ENCODE data around the gene PIKFYVE. TPM values are rescaled to one million over a fixed set of nuclear protein-coding genes. Genes with fewer than 3 reads are reported as not detected.

The PIKFYVE gene
- total and polyA plus RNA-seq, 2 donors (not counting 1 experiment from before 2014, with no cell fraction given): 20.3 to 80.9 TPM

DNA sequence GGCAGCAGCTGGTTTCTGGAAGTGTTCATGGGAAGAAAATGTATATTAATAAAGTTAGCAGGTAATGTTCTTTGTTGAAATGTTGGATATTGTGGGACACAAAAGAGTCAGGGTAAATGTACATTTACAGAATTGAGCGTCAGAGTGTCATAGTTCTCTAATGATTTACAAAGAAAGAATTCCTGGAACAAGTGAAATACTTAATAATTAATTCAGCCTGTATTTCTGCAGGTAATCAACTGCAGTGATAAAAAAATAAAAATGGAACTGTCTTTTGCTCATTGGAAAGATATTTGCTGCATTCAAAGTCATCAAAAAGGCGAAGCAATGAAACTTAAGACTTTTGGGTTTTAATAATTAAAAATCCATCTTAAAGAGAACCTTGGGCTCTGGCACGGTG lies 113.1 kb downstream of the PIKFYVE start:
- no peak for TF ChIP-seq EZH2 (IDR thresholded peaks at IDR 0.05; ENCODE audit: borderline replicate concordance, insufficient read depth, low read depth, low read length, poor library complexity, severe bottlenecking)
- TF ChIP-seq, protein P1, sequence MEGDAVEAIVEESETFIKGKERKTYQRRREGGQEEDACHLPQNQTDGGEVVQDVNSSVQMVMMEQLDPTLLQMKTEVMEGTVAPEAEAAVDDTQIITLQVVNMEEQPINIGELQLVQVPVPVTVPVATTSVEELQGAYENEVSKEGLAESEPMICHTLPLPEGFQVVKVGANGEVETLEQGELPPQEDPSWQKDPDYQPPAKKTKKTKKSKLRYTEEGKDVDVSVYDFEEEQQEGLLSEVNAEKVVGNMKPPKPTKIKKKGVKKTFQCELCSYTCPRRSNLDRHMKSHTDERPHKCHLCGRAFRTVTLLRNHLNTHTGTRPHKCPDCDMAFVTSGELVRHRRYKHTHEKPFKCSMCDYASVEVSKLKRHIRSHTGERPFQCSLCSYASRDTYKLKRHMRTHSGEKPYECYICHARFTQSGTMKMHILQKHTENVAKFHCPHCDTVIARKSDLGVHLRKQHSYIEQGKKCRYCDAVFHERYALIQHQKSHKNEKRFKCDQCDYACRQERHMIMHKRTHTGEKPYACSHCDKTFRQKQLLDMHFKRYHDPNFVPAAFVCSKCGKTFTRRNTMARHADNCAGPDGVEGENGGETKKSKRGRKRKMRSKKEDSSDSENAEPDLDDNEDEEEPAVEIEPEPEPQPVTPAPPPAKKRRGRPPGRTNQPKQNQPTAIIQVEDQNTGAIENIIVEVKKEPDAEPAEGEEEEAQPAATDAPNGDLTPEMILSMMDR (IDR thresholded peaks at IDR 0.05): no peak
- CTCF ChIA-PET: interaction anchor here (0.6 kb wide), 1 partner anchor 1829 kb away, joined by 3 read pairs; no protein-coding TSS in a partner anchor

DNA sequence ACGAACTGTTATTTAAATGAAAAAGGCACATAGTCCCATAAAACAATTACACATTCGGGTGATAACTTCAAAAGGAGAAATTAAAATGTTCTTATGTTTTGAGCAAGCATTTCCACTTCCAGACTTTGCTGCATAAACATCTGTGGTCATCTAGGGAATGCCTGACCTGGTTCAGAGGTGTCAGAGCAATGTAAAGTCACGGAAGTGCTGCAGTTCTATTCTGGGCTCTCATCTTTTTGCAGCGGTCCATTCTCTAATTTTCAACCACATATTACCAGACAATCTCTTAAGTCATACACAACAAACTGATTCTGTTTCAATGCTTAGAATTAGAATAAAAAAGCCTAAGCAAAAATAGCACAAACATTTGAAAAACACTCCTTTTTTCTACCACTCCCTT lies 118.6 kb downstream of the PIKFYVE start:
- Histone ChIP-seq H2AFZ (ENCODE audit: insufficient read depth, low read depth, low read length, poor library complexity, severe bottlenecking) (no peak overlapping the region), H3K9me3 (ENCODE audit: control extremely low read depth in 1 of 3, control insufficient read depth in 2 of 3, insufficient read depth in 1 of 3, low read length in 2 of 3) (no peaks in the 10 kb centered on the region), H4K20me1 (ENCODE audit: control insufficient read depth, insufficient read depth, low read length, poor library complexity, severe bottlenecking) (no peaks in the 10 kb centered on the region), H3K27ac (ENCODE audit: low read length in 2 of 2) (no peak overlapping the region), H3K9ac (ENCODE audit: low read length) (no peak overlapping the region), H3K4me1 (ENCODE audit: control insufficient read depth in 2 of 2, insufficient read depth in 2 of 2, low read length in 2 of 2) (no peaks in the 10 kb centered on the region), H3K4me2 (replicated peaks; ENCODE audit: low read depth, low read length, poor library complexity, severe bottlenecking) (no peak overlapping the region), H3K36me3 (replicated peaks in 1 of 2; ENCODE audit: control extremely low read depth in 1 of 2, control insufficient read depth in 1 of 2, extremely low read depth in 1 of 2, insufficient read depth in 2 of 2, low read length in 1 of 2) (no peaks in the 10 kb centered on the region), H3K4me3 (ENCODE audit: control extremely low read depth in 1 of 5, extremely low read depth in 1 of 5, insufficient read depth in 1 of 5, low read depth in 2 of 5, low read length in 4 of 5) (no peak overlapping the region), H3K27me3 (replicated peaks in 1 of 4; ENCODE audit: control extremely low read depth in 1 of 4, control insufficient read depth in 3 of 4, insufficient read depth in 4 of 4, low read length in 3 of 4) (peaks cover 0 to 10% (median 7%) of the 10 kb centered on the region in 4 experiments), H3K79me2 (ENCODE audit: control insufficient read depth, insufficient read depth, low read length) (no peaks in the 10 kb centered on the region)
- no peak for TF ChIP-seq EZH2 (IDR thresholded peaks at IDR 0.05; ENCODE audit: borderline replicate concordance, insufficient read depth, low read depth, low read length, poor library complexity, severe bottlenecking)
- TF ChIP-seq, protein P1 (IDR thresholded peaks at IDR 0.05): no peak
- Mint-ChIP-seq H3K4me1 (no peaks in the 10 kb centered on the region), H3K4me3 (no peak overlapping the region), H3K27ac (no peak overlapping the region), H3K27me3 (peaks cover 47% of the 10 kb centered on the region), H3K9me3 (ENCODE audit: insufficient read depth) (no peaks in the 10 kb centered on the region)
- WGBS (ENCODE audit: insufficient coverage): 81% methylated on average over 2 of the region's 4 CpGs
- DNase-seq (no peak), ATAC-seq (ENCODE audit: low read depth) (no peak)
- ChIA-PET CTCF (no interaction called here), POLR2A (no interaction called here)
- intact Hi-C loops (cut with micrococcal nuclease): no loop called here

More for the DNA sequence above, 113.1 kb downstream of the PIKFYVE start:
- Histone ChIP-seq H3K9ac (ENCODE audit: low read length) (no peak overlapping the region), H3K4me1 (ENCODE audit: control insufficient read depth in 2 of 2, insufficient read depth in 2 of 2, low read length in 2 of 2) (no peaks in the 10 kb centered on the region), H2AFZ (ENCODE audit: insufficient read depth, low read depth, low read length, poor library complexity, severe bottlenecking) (no peak overlapping the region), H3K79me2 (ENCODE audit: control insufficient read depth, insufficient read depth, low read length) (no peaks in the 10 kb centered on the region), H3K27me3 (replicated peaks in 1 of 4; ENCODE audit: control extremely low read depth in 1 of 4, control insufficient read depth in 3 of 4, insufficient read depth in 4 of 4, low read length in 3 of 4) (peaks cover 0 to 6% (median 6%) of the 10 kb centered on the region in 4 experiments), H3K4me2 (replicated peaks; ENCODE audit: low read depth, low read length, poor library complexity, severe bottlenecking) (no peak overlapping the region), H4K20me1 (ENCODE audit: control insufficient read depth, insufficient read depth, low read length, poor library complexity, severe bottlenecking) (no peaks in the 10 kb centered on the region), H3K9me3 (ENCODE audit: control extremely low read depth in 1 of 3, control insufficient read depth in 2 of 3, insufficient read depth in 1 of 3, low read length in 2 of 3) (no peaks in the 10 kb centered on the region), H3K36me3 (replicated peaks in 1 of 2; ENCODE audit: control extremely low read depth in 1 of 2, control insufficient read depth in 1 of 2, extremely low read depth in 1 of 2, insufficient read depth in 2 of 2, low read length in 1 of 2) (no peaks in the 10 kb centered on the region), H3K27ac (ENCODE audit: low read length in 2 of 2) (no peak overlapping the region), H3K4me3 (ENCODE audit: control extremely low read depth in 1 of 5, extremely low read depth in 1 of 5, insufficient read depth in 1 of 5, low read depth in 2 of 5, low read length in 4 of 5) (no peak overlapping the region)
- no peaks in the 10 kb centered on the region for H3K9me3 Mint-ChIP-seq (ENCODE audit: insufficient read depth)
- no peaks in the 10 kb centered on the region for H3K4me1 Mint-ChIP-seq
- no peak for DNase-seq
- no peak for ATAC-seq (ENCODE audit: low read depth)
- peaks cover 41% of the 10 kb centered on the region for H3K27me3 Mint-ChIP-seq
- intact Hi-C loops (cut with micrococcal nuclease): no loop called here
- H3K27ac Mint-ChIP-seq: no peak overlapping the region
- POLR2A ChIA-PET: no interaction called here
- H3K4me3 Mint-ChIP-seq: no peak overlapping the region
- no CpG with 5 or more reads among the region's 3 CpGs for WGBS (ENCODE audit: insufficient coverage)
